Activated naive CD8-positive, alpha-beta T cell treated with anti-CD3 and anti-CD28 coated beads for 36 hours (primary cell): ENCODE results near the gene ZPBP2. TPM values are rescaled to one million over a fixed set of nuclear protein-coding genes. Genes with fewer than 3 reads are reported as not detected.

Experiments used
- total RNA-seq, 2 experiments: library from RNA; stranded (reverse); gene quantifications; one replicate each; pipeline ENCODE4 v1.2.3, GENCODE V29; 2021

Gene ZPBP2
- total RNA-seq, 2 experiments from 2014 or later: not detected

Other genes starting within 250 kb of the ZPBP2 start
- gene PPP1R1B, start 241.2 kb upstream of the ZPBP2 start, total RNA-seq: not detected
- gene STARD3, start 231.1 kb upstream of the ZPBP2 start, total RNA-seq: 10 to 100 TPM; 47.9 to 53.2 TPM
- under 1 TPM; 0.78 to 0.89 TPM for gene TCAP, start 202.9 kb upstream of the ZPBP2 start, total RNA-seq
- not detected for gene PNMT, start 199.7 kb upstream of the ZPBP2 start, total RNA-seq
- gene PGAP3, start 180.1 kb upstream of the ZPBP2 start, total RNA-seq: 1 to 10 TPM; 7.8 to 8.9 TPM
- gene ERBB2, start 168.1 kb upstream of the ZPBP2 start, total RNA-seq: 1 to 10 TPM; 3.8 to 4.3 TPM
- gene MIEN1, start 137.7 kb upstream of the ZPBP2 start, total RNA-seq: 10 to 100 TPM; 30.7 to 33.3 TPM
- under 1 TPM; 0.60 to 0.84 TPM for gene GRB7, start 130.3 kb upstream of the ZPBP2 start, total RNA-seq
- gene IKZF3, start 3.9 kb upstream of the ZPBP2 start, total RNA-seq: 10 to 100 TPM; 43.9 to 44.6 TPM
- gene GSDMB, start 50.4 kb downstream of the ZPBP2 start, total RNA-seq: 1 to 10 TPM; 7.6 to 8.7 TPM
- gene ORMDL3, start 59.4 kb downstream of the ZPBP2 start, total RNA-seq: 10 to 100 TPM; 59.1 to 62.3 TPM
- not detected for gene LRRC3C, start 59.5 kb downstream of the ZPBP2 start, total RNA-seq
- gene GSDMA, start 94.8 kb downstream of the ZPBP2 start, total RNA-seq: under 1 TPM; 0.14 to 0.16 TPM
- gene PSMD3, start 112.6 kb downstream of the ZPBP2 start, total RNA-seq: 100 to 1,000 TPM; 173 to 177 TPM
- gene CSF3, start 147.2 kb downstream of the ZPBP2 start, total RNA-seq: not detected
- gene MED24, start 186.2 kb downstream of the ZPBP2 start, total RNA-seq: 100 to 1,000 TPM; 103 to 107 TPM
- 10 to 100 TPM; 11.4 to 12.1 TPM for gene THRA, start 194.8 kb downstream of the ZPBP2 start, total RNA-seq
- gene NR1D1, start 232.4 kb downstream of the ZPBP2 start, total RNA-seq: 1 to 10 TPM; 4.8 to 5.8 TPM